Spleen (tissue), 3 donors: ENCODE data around the gene MRAS.

Source experiments
- POLR2A ChIP-seq, 3 donors: fragments of 450-650 bp; IDR thresholded peaks; one replicate each; pipeline ENCODE4 v1.5.1; 2017; ENCODE audit warnings: antibody characterized with exemption in 3 of 3, mild to moderate bottlenecking in 1 of 3
- POLR2AphosphoS5 ChIP-seq, 3 donors: sonication (generic); formaldehyde crosslinking; IDR thresholded peaks; one replicate each; pipeline ENCODE4 v1.5.1; 2017; ENCODE audit warnings: antibody characterized with exemption in 3 of 3

GRCh38 chr3:138450704-138451424, 102.5 kb downstream of the MRAS start:
- no peak for TF ChIP-seq POLR2A (IDR thresholded peaks at IDR 0.05)
- no peak for TF ChIP-seq POLR2AphosphoS5 (IDR thresholded peaks at IDR 0.05)
